Smooth muscle cell (in vitro differentiated cells): ENCODE data around the gene C2CD2. TPM values are rescaled to one million over a fixed set of nuclear protein-coding genes. Genes with fewer than 3 reads are reported as not detected.

ENCODE experiments used
- DNase-seq: peaks from one replicate; lab custom pipeline; 2025; ENCODE audit not compliant: unreplicated experiment; lab: John Stamatoyannopoulos, UW
- H2AFZ ChIP-seq: fragments of 200-600 bp; sonication (generic); 2 replicates; pipeline ENCODE4 v1.6.0; 2016; ENCODE audit warnings: antibody characterized with exemption, low read depth, mild to moderate bottlenecking
- H3F3A ChIP-seq: fragments of 200-600 bp; sonication (generic); 2 replicates; pipeline ENCODE4 v1.6.0; 2017; ENCODE audit warnings: antibody characterized with exemption, low read depth
- H3K27ac ChIP-seq: fragments of 200-600 bp; sonication (generic); 2 replicates; pipeline ENCODE4 v1.5.1; 2016; ENCODE audit warnings: low read depth, mild to moderate bottlenecking
- H3K27me3 ChIP-seq: fragments of 200-600 bp; sonication (generic); 2 replicates; pipeline ENCODE4 v1.6.1; 2016; ENCODE audit warnings: low read depth, mild to moderate bottlenecking
- H3K36me3 ChIP-seq: fragments of 200-600 bp; sonication (generic); 2 replicates; pipeline ENCODE4 v1.5.1; 2016; ENCODE audit warnings: low read depth
- H3K4me1 ChIP-seq: fragments of 200-600 bp; sonication (generic); 2 replicates; pipeline ENCODE4 v1.5.1; 2016; ENCODE audit warnings: low read depth
- H3K4me2 ChIP-seq: fragments of 200-600 bp; sonication (generic); 2 replicates; pipeline ENCODE4 v1.6.0; 2016; ENCODE audit warnings: mild to moderate bottlenecking
- H3K4me3 ChIP-seq: fragments of 200-600 bp; sonication (generic); 2 replicates; pipeline ENCODE4 v1.5.1; 2016; ENCODE audit warnings: mild to moderate bottlenecking
- H3K79me2 ChIP-seq: fragments of 200-600 bp; sonication (generic); 2 replicates; pipeline ENCODE4 v1.6.0; 2016; ENCODE audit warnings: low read depth, mild to moderate bottlenecking
- H3K9ac ChIP-seq: fragments of 200-600 bp; sonication (generic); 2 replicates; pipeline ENCODE4 v1.6.0; 2016; ENCODE audit warnings: low read depth
- H3K9me3 ChIP-seq: fragments of 200-600 bp; sonication (generic); replicated peaks from 2 replicates; pipeline ENCODE4 v1.5.1; 2016; ENCODE audit warnings: low read depth
- H4K20me1 ChIP-seq: fragments of 200-600 bp; sonication (generic); 2 replicates; pipeline ENCODE4 v1.6.0; 2016; ENCODE audit warnings: low read depth
- CTCF ChIP-seq: fragments of 200-600 bp; sonication (generic); IDR thresholded peaks from 2 replicates; pipeline ENCODE4 v1.5.1; 2017; ENCODE audit warnings: borderline replicate concordance, mild to moderate bottlenecking, antibody characterized with exemption; ENCODE audit not compliant: insufficient read depth, poor library complexity, severe bottlenecking
- WGBS: methylation state at CpG from one replicate; pipeline ENCODE4 v1.1.7; 2016; ENCODE audit warnings: low lambda C conversion rate; 5-methylcytosine and 5-hydroxymethylcytosine counted together
- polyA plus RNA-seq: library from polyadenylated mRNA; unstranded; fragments of >200 nt; fragmentation: Nextera tagmentation; extraction: Ambion mirVana; gene quantifications from 2 replicates; pipeline ENCODE4 v1.2.1, GENCODE V29; 2016
- total RNA-seq: library from RNA; depleted of rRNA; stranded (reverse); fragments of >200 nt; gene quantifications from 2 replicates; pipeline ENCODE4 v1.2.3, GENCODE V29; 2014

C2CD2 gene
- total and polyA plus RNA-seq, 2 experiments from 2014 or later, result 3.4 to 6.1 TPM

- Histone ChIP-seq H4K20me1 (no peaks in the 10 kb centered on the region), H3K4me2 (no peak overlapping the region), H3K36me3 (no peaks in the 10 kb centered on the region), H3K9ac (no peak overlapping the region), H3K79me2 (peaks cover 8% of the 10 kb centered on the region), H2AFZ (no peak overlapping the region), H3K27me3 (no peaks in the 10 kb centered on the region), H3K4me3 (no peak overlapping the region), H3K9me3 (no peaks in the 10 kb centered on the region), H3F3A (no peaks in the 10 kb centered on the region), H3K4me1 (peaks cover 10% of the 10 kb centered on the region), H3K27ac (no peak overlapping the region)
- no peak for DNase-seq
- WGBS, result 87% methylated on average over 11 of the region's 11 CpGs
- TF ChIP-seq CTCF, result no peak
Measured at GRCh38 chr21:41874611-41875010, 79.2 kb downstream of the C2CD2 start.

DNA sequence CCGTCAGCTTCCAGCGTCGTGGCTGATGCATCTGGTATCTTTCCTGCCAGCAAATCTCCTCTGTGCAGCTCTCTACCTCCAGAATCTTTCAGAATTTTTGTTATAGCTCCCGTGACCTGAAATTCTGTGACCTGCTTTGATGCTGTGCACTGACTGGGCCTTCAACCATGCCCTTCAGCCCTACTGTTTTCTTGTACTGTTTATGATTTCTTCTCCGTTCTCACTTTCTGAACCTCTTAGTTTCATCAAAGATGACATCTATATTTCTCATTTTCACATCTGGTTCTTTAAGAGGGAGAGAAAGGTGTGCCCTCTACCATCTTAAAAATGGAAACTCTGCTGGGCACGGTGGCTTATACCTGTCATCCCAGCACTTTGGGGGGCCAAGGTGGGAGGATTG, 80.4 kb downstream of the C2CD2 start:
- H3K9me3 ChIP-seq, result no peaks in the 10 kb centered on the region
- TF ChIP-seq CTCF, result no peak
- H3F3A ChIP-seq, result no peaks in the 10 kb centered on the region
- WGBS, result 99% methylated on average over 6 of the region's 6 CpGs
- no peak overlapping the region for H3K9ac ChIP-seq
- H3K4me3 ChIP-seq, result no peak overlapping the region
- H3K79me2 ChIP-seq, result peaks cover 8% of the 10 kb centered on the region
- H3K4me2 ChIP-seq, result no peak overlapping the region
- H3K36me3 ChIP-seq, result no peaks in the 10 kb centered on the region
- no peak overlapping the region for H2AFZ ChIP-seq
- H3K27ac ChIP-seq, result no peak overlapping the region
- H3K4me1 ChIP-seq, result peaks cover 8% of the 10 kb centered on the region
- H4K20me1 ChIP-seq, result no peaks in the 10 kb centered on the region
- H3K27me3 ChIP-seq, result no peaks in the 10 kb centered on the region
- DNase-seq, result no peak

DNA sequence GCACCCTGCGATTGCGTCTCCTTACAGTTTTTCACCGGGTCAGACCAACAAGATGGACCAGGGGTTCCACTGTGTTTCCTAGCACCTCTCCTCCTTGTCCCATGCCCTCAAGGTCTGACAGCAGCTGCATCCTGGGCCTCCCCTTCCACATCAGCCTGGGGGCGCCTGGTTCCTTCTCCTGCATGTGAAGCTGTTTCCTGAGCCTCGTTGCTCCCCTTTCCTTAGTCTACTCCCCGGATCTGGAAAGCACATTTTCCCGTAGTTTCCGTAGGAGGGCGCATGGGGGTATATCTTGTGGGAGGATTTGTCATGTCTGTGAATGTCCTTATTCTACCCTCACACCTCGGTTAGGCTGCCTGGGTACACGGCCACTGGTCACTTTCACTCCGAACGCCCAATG, 80.8 kb downstream of the C2CD2 start:
- no peaks in the 10 kb centered on the region for H3F3A ChIP-seq
- no peaks in the 10 kb centered on the region for H3K36me3 ChIP-seq
- H3K4me2 ChIP-seq, result no peak overlapping the region
- H3K27me3 ChIP-seq, result no peaks in the 10 kb centered on the region
- TF ChIP-seq CTCF, result no peak
- H3K4me1 ChIP-seq, result peaks cover 4% of the 10 kb centered on the region
- no peak overlapping the region for H3K9ac ChIP-seq
- H3K4me3 ChIP-seq, result no peak overlapping the region
- no peaks in the 10 kb centered on the region for H3K9me3 ChIP-seq
- no peak for DNase-seq
- H3K79me2 ChIP-seq, result peaks cover 7% of the 10 kb centered on the region
- peaks cover 3% of the 10 kb centered on the region for H4K20me1 ChIP-seq
- H3K27ac ChIP-seq, result no peak overlapping the region
- 95% methylated on average over 13 of the region's 13 CpGs for WGBS
- no peak overlapping the region for H2AFZ ChIP-seq

DNA sequence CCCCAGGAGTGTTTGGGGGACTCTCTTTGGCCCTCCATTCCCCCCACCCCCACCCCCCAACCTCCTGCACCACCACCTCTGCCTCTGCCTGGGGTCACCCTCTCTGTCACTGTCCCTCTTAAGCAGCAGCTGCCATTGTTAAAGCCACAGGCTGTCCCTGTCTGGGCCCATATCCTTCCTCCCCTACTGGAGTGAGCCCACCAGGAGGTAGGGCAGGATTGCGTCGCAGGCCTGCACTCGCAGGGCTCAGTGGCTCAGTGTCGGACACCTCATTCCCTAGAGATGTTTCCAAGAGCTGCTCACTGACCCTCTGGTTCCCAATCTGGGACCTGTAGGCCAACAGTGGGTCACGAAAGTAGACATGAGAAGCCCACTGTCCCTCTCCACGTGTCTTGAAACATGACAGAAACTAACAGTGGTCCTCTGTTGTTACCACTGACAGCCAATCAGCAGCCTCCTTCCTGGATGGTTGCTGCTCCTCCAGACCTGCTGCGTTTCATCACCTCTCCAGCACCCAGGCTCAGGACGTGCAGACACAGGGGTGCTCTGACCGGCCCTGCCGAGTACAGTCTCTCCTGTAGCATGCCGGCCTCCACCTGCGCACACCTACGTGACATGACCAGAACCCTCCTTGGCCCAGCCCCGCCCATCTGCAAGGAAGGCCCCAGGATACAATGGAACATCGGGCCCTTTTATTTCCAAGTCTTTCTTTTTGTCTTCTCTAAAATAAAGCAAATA, 82.4 kb downstream of the C2CD2 start:
- no peaks in the 10 kb centered on the region for H3F3A ChIP-seq
- H3K27ac ChIP-seq, result no peak overlapping the region
- no peaks in the 10 kb centered on the region for H3K4me1 ChIP-seq
- H3K27me3 ChIP-seq, result no peaks in the 10 kb centered on the region
- H3K9ac ChIP-seq, result no peak overlapping the region
- no peaks in the 10 kb centered on the region for H3K36me3 ChIP-seq
- no peaks in the 10 kb centered on the region for H3K9me3 ChIP-seq
- no peak for DNase-seq
- no peak overlapping the region for H3K4me2 ChIP-seq
- no peak overlapping the region for H2AFZ ChIP-seq
- 95% methylated on average over 15 of the region's 15 CpGs for WGBS
- peaks cover 3% of the 10 kb centered on the region for H4K20me1 ChIP-seq
- no peak for TF ChIP-seq CTCF
- H3K4me3 ChIP-seq, result no peak overlapping the region
- peaks cover 3% of the 10 kb centered on the region for H3K79me2 ChIP-seq
